ENCODE data around the gene POLR3H.

The POLR3H gene

DNA sequence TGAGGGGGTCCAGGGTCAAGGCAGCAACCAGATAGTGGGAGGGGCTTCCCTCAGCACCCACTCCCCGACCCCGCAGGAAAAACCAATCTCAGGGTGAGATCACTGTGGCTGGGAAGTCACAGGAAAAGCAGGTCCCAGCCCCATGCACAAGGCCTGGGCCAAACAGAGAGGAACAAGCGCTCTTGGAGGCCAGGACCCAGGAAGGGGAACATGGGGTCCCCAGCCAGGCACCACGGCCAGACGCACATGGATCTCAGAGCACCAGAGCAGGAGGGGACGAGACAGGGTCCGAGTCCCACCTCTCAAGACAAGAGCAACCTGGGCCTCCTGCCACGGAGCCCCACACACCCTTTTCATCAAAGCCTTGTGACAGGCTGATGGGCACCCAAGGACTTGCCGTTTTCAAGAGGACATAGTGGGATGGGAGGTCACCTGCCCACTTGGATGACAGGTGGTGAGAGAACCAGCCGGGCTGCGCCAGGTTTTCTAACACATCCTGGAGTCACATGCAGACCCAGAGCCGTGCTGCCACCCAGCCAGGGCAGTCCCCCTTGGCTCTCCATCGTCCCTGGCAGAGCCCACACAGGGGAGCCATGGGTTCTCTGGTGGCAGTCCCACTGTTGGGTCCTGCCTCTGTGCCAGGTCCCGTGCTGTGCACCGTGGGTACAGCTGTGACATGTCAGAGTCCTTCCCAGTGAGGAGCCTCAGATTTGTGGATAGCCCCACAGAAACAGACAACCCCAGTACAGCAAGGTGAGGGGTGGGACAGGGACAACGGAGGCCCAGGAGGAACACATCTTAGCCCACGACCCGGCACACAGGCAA lies 13.2 kb downstream of the POLR3H start:
- DNase-seq (ENCODE audit: low read depth) = no peak
- H3K4me3 ChIP-seq (ENCODE audit: low read depth, low read length) = no peak overlapping the region
- TF ChIP-seq, protein P1, sequence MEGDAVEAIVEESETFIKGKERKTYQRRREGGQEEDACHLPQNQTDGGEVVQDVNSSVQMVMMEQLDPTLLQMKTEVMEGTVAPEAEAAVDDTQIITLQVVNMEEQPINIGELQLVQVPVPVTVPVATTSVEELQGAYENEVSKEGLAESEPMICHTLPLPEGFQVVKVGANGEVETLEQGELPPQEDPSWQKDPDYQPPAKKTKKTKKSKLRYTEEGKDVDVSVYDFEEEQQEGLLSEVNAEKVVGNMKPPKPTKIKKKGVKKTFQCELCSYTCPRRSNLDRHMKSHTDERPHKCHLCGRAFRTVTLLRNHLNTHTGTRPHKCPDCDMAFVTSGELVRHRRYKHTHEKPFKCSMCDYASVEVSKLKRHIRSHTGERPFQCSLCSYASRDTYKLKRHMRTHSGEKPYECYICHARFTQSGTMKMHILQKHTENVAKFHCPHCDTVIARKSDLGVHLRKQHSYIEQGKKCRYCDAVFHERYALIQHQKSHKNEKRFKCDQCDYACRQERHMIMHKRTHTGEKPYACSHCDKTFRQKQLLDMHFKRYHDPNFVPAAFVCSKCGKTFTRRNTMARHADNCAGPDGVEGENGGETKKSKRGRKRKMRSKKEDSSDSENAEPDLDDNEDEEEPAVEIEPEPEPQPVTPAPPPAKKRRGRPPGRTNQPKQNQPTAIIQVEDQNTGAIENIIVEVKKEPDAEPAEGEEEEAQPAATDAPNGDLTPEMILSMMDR (IDR thresholded peaks at IDR 0.05; ENCODE audit: insufficient read depth, low read depth, low read length, missing control alignments) = no peak

DNA sequence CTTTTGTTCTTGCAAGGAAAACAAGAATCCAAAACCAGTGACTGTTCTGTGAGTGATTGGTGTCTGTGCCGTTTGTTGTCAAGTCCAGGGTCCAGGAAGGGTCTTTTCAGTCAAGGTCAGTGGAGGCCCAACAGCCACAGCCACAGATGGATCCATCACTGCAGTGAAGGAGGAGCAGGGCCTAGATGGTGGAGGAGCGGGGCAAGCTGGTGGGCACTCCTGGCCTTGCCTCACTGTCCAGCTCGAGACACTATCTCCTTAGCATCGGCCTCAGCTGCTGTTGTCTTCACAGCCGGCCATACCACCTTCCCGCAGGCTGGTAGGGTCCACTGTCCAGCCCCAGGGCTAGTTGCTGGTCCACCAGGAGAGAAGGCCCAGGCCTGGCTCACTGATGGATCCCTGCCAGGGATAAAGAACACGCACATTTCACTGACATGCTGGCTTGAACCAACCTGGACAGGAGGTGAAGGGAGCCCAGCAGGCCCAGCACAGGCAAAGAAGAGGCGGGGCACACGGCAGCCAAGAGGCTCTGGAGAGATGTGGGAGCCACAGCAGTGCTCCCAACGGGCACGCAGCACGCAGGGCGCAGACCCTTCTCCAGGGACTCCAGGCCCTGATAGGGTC lies 15.2 kb downstream of the POLR3H start:
- TF ChIP-seq, protein P1 (IDR thresholded peaks at IDR 0.05; ENCODE audit: insufficient read depth, low read depth, low read length, missing control alignments) = no peak
- DNase-seq (ENCODE audit: low read depth) = no peak
- no peak overlapping the region for H3K4me3 ChIP-seq (ENCODE audit: low read depth, low read length)

DNA sequence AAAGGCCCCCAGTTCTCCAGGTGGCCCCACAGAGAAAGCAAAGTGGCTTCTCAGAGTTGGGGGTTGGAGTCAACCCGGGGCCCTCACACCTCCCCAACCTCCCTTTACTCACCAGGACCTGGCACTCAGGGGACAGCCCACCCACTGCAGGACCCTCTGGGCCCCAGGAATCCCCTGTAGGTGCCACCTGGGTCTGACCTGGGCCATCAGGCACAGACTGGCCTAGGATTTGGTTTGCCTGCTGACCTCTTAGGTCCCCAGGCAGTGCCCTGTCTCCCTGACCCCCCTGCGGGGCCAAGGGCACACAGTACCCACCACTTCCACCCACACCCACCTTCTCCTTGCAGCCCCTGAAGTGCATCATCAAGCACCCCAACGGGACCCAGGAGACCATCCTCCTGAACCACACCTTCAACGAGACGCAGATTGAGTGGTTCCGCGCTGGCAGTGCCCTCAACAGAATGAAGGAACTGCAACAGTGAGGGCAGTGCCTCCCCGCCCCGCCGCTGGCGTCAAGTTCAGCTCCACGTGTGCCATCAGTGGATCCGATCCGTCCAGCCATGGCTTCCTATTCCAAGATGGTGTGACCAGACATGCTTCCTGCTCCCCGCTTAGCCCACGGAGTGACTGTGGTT lies 16.0 kb downstream of the POLR3H start:
- no peak overlapping the region for H3K4me3 ChIP-seq (ENCODE audit: low read depth, low read length)
- no peak for DNase-seq (ENCODE audit: low read depth)
- TF ChIP-seq, protein P1 (IDR thresholded peaks at IDR 0.05; ENCODE audit: insufficient read depth, low read depth, low read length, missing control alignments) = no peak

DNA sequence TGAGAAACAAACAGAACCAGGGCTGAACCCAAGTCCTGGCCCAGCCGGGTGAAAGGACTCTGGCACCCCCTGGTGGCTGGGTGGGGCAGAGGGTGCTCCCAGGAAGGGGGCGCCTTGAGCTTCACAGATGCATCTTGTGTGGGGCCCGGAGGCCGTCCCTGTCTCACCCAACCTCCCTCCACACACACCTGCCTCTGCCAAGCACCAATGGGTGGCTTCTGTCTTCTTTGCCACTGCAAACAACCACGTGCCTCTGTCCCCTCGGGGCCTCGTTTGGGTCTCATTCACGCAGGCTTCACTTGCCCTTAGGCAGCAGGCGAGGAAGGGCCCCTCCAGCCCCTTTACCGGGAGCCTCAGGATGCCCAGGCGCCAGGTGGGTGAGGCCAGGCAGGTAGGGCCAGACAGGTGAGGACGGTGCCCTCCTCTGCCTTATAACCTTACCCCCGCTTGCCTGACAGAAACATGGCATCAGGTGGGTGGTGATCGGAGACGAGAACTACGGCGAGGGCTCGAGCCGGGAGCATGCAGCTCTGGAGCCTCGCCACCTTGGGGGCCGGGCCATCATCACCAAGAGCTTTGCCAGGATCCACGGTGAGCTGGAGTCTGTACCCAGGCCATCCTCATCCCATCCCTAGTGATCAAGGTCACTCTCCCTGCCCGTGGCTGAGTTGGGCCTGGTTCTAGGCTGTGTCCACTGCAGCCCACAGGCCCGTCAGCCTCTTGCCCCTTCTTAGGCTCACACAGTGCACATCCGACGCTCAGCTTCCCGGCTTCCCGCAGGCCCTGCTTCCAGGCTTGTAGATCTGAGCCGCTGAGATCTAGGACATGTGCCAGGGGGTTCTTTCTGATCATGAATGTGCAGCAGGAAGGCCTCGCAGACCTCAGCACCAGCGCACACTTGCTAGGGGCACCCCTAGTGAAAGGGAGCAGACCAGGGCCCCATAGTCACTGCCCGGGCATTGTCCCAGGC lies 17.2 kb downstream of the POLR3H start:
- peak; percentile 61 for DNase-seq (ENCODE audit: low read depth)
- H3K4me3 ChIP-seq (ENCODE audit: low read depth, low read length) = no peak overlapping the region
- TF ChIP-seq, protein P1 (IDR thresholded peaks at IDR 0.05; ENCODE audit: insufficient read depth, low read depth, low read length, missing control alignments) = peak; percentile 87

DNA sequence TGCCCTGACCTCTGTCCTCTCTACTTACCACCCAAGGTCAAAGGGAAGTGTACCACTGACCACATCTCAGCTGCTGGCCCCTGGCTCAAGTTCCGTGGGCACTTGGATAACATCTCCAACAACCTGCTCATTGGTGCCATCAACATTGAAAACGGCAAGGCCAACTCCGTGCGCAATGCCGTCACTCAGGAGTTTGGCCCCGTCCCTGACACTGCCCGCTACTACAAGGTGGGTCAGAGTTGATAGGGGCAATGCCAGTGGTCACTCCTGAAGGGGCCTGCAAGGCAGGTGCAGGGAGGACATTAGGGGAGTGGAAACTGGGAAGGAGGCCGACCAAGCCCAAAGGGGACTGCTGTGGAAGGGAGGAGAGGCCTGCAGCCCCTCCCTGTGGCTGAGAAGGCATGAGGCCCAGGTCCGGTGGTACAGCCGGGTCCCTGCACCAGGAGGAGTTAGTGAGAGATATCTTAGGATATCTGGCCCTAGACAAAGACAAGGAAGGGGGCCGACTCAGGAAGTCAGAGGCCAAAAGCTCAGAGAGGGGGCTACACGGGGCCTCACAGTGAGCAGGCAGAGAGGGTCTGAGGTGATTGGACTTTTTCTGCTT lies 17.9 kb downstream of the POLR3H start:
- TF ChIP-seq, protein P1 (IDR thresholded peaks at IDR 0.05; ENCODE audit: insufficient read depth, low read depth, low read length, missing control alignments) = no peak
- H3K4me3 ChIP-seq (ENCODE audit: low read depth, low read length) = no peak overlapping the region
- no peak for DNase-seq (ENCODE audit: low read depth)

All from GM12865 (cell line).